Measurements from ENCODE around the gene NPY. TPM values are rescaled to one million over a fixed set of nuclear protein-coding genes. Genes with fewer than 3 reads are reported as not detected.

The NPY gene
- total RNA-seq, 1 experiment from 2014 or later = not detected

DNA sequence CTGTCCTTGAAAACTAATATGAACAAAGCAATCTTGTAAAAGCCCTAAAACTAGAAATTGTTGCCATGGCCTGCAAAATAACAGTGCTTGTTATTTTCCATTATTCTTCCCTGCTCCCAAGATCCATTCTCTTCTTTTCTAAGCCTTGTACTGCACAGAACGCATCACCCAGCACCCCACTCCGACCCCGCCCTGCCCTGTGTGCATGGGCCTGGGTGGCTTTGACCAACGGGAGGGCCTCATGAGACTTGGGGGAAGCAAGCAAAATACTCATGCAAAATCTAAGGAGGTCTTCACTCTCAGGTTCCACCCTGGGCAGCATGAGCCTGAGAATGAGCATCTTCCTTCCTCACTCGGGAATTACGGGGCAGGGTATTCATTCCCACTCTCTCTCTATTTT, 32.4 kb downstream of the NPY start:
- DNase-seq (ENCODE audit: low read depth) = no peak

DNA sequence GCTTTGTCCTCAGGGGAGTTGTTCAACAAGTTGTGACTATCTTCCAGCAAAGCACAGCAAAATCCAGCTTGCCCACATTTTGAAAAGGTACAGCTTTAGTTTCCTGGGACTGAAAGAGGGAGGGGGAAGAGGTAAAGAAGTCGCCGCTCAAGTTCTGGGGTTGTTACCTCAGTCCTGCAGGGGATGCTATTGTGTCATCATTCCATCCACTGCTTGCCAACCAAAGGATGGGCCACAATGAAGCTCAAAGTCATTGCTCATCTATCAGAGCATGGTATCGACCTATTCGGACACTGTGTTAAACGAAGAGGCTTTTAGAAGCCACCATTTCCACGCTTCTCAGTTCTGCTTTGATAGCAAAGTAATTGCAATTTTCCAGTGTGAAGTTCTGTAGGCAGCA, 34.3 kb downstream of the NPY start:
- peak; percentile 16 for DNase-seq (ENCODE audit: low read depth)

DNA sequence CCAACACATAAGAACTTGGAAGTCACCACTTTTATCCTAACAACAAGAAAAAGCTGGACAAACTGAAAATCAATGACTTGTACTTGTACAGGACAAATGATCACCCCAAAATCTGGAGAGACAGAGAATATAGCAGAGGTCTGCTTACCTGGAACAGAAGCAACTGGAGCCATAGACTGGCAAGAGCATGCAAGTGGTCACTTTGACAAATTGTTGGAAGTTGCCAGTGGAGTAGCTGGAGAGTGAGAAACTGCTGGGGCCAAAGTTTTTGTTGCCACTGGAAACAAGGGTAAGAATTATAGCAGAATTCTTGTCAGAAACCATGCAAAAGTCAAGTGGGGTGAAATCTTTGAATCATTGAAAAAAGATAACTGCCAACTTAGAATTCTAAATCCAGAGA, 35.2 kb downstream of the NPY start:
- no peak for DNase-seq (ENCODE audit: low read depth)

DNA sequence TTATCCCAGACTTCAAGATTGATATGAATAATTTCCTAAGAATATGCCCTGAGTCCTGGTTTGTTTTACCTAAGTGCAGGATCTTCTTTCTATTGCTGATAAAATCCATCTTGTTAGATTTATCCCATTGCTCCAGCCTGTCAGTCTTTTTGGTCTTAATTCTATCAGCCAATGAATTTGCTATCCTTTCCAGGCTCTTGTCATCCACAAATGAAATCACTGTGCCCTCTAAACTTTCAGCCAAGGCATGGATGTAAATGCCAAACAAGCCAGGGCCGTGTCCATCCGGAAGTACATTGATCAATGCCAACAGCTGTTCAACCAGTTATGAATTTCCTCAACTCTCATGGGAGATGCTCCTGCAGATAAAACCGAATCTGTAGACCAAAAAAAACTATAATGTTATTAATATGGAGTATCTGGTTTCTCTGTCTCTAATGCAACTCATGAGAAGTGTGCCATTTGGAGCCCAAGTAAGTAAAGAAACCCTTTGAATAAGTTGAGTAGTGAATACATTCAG, 40.0 kb downstream of the NPY start:
- DNase-seq (ENCODE audit: low read depth) = no peak

DNA sequence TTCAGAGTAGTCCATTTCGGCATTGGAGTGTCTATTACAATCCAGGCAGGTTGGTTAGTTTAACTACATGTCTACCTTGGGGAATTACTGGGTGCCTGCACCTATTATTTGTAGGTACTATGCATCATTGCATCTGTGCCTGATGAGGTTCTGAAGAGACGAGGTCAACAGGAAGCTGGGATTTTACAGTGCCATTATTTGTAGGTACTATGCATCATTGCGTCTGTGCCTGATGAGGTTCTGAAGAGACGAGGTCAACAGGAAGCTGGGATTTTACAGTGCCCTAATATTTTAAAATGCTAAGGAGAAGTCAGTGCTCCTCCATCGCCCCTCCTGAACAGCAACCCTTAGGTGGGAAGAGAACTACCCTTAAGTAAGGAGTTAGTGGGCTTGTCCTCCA, 41.7 kb downstream of the NPY start:
- DNase-seq (ENCODE audit: low read depth) = no peak

DNA sequence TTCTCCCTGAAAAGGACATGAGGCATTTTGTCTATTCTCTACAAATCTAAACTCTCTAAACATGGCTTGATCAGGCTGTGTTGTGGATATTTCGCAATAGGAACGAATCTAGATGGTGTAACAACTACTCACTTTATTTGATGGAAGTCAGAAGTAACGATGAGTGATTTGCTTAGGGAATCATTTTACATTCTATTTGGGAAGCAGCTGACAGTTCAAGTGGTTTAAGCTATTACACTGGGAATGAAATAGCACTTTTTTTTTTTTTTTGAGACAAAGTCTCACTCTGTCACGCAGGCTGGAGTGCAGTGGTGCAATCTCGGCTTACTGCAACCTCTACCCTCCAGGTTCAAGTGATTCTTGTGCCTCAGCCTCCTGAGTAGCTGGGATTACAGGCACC, 44.1 kb downstream of the NPY start:
- no peak for DNase-seq (ENCODE audit: low read depth)

DNA sequence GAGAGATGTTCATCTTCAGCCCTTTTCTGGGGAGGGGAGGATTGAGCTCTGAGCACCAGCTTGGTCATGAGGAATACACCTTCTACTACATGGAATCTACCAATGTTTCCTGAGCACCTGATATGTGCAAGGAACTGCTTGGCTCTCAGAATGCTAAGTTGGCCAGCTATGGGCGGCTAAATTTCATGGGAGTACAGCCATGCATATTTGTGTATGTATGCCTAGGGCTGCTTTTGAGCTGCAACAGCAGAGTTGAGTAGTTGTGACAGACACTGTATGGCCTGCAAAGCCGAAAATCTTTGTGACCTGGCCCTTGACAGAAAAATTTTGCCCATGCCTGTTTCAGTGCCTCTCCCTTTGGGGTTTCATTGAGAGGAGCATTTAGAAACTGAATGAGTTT, 44.9 kb downstream of the NPY start:
- no peak for DNase-seq (ENCODE audit: low read depth)

DNA sequence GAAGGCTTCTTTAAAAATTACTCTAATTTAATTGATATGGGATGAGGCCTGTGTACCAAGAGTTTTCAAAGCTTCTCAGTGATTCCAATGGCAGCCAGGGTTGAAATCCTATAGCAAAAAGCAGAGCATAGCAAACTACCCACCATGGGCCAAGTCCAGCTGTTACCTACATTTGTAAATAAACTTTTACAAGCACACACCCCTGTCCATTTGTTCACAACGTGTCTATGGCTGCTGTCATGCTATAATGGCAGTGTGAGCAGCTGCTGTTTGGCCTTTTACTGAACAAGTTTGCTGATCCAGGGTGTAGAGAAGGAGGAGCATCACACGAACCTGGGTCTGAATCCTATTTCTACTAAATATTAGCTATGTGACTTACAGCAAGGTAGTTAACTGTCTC, 50.0 kb downstream of the NPY start:
- DNase-seq (ENCODE audit: low read depth) = no peak

DNA sequence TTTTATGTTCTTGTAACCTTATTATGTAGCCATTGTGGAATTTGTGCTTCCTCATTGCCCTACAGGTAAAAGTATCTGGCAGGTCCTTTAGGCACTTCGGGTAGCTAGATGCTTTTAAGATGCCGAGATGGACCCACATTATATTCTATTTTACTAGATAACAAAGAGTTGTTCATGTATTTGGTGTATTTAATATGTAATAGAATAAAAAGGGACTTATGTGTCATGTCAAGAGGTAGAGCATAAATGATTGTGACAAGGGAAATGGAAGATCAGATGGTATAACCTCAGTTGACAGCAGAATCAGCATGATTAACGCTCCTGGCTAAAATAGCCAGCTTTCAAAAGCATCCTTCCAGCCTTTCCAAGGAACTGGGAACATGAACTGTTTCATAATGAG, 50.6 kb downstream of the NPY start:
- no peak for DNase-seq (ENCODE audit: low read depth)

DNA sequence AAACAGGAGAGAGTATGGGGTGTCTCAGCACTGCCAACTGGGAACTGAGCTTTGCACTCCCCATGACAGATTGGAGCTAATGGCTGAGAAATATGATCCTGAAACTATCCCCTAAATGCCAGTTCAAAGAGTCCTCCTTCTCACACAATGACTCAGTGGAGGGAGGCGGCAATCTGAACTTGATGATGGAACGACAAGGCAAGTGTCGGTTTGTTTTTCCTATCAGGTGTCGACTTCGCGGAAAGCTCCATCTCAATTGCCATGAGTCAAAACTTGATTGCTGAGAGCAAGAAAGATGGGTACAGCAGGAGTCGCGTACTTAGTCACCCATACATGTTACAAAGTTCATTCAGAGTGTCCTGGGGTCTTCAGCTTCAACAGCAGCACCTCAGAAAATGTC, 52.5 kb downstream of the NPY start:
- peak; percentile 4 for DNase-seq (ENCODE audit: low read depth)

DNA sequence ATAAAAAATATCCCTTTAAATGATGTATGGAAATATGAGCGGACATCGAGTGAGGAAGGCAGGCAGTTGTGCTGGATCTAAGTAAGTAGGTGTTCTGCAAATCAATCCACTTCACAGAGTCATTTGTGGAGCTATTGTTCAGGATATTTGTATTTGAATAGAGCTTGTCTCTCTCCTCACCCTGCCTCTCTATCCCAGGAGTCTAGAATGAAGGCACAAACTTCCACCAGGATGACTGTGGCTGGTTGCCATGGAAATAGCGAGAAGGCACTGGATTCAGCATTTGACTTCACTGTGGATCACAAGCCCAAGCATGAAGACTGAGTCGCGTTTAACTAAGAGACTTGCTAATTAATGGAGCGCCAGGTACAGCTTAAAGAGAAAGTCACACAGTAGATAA, 53.2 kb downstream of the NPY start:
- no peak for DNase-seq (ENCODE audit: low read depth)

DNA sequence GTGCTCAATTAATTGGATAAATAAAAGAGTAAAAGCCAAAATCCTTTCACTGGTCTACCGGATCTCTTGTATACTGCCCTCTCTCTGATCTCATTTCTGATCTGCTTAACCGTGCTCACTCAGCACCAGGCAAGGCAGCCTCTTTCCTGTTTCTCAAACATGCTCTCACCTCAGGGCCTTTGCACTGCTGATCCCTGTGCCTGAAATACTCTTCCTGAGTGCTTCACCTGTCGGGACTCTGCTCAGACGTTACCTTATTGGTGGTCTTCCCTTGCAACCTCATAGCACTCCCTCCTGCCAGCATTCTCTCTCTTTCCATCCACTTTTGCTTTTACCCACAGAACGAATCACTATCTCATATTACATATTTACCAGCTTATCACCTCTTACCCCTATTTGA, 55.6 kb downstream of the NPY start:
- no peak for DNase-seq (ENCODE audit: low read depth)

DNA sequence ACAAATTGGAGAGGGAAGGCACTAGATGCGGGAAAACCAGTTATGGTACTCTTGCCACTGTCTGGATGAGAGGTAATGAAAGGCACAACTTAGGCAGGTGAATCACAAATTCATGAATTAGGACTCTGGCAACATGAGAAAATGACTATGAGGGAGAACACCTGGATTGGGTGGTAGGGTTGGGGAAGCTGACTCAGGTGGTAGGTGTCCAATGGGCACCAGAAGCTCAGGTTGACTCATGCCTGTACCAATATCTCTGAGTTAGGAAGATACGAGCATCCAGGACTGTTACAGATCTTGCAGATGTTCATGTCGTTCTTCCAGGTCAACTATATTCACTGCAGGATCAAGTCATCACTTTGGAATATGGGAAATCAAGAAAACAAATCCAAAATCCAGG, 56.7 kb downstream of the NPY start:
- no peak for DNase-seq (ENCODE audit: low read depth)
